GM19043 (cell line): ENCODE data around the gene CSH2.

Experiments used
- ATAC-seq: cut with Tn5 transposase; IDR thresholded peaks from one replicate; pipeline ENCODE4 v1.9.1; 2021; ENCODE audit warnings: low read depth; ENCODE audit not compliant: unreplicated experiment

The CSH2 gene

DNA sequence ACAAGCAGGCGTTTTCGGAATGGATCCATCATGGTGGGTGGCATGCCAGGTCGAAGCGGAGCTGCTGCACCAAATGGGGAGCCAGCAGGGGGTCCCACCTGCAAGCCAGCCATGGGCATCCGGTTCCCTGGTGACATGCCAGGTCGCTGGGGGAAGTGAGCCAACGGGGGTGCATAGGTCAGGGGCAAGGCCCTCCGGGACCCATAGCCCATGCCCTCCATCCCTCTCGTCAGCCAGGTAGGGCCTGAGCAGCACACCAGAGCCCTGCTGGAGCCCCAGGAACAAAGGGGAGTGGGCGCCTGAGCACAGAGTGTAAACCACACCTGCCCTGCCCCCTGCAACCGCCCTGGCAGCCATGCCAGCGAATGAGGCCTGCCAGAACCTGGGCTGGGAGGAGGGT is 36.0 kb downstream of the CSH2 start:
- ATAC-seq, result no peak

DNA sequence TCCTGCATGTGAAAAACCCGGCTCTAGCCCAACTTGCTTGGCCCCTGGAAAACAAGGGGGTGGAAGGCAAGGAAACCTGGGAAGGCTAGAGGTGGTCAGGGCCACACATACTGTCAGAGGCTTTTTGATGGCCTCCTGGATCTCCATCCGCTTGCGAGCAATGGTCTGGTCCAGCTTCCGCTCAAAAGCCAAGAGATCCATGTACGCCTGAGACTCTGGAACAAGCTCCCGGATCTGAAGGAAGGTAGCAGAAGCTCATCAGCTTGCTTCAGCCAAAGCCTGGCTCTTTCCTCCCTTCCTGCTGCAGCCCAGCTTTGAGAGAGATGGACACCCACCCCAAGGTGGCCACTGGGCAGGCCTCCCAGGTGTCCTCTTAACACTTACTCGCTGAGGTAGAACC is 36.7 kb downstream of the CSH2 start:
- ATAC-seq, result no peak

DNA sequence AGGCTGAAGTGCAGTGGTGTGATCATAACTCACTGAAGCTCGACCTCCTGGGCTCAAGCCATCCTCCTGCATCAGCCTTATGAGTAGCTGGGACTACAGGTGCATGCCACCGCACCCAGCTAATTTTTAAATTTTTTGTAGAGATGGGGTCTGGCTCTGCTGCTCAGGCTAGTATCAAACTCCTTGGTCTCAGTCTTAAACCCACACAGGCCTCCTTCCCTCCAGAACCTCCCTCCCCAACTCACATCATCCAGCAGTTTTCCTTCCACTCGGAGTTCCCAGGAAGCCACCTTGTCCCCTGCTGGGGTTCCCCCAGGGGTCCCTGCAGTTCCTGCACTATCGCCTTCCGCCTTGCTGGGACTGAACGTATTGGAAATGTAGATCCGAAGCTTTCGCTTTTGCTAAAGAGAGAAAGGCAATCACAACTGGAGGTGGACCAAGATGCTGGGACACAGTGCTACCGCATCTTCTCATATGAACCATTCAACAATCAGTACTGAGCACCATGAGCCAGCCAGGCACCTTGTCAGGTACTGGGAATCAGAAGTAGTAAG is 38.2 kb downstream of the CSH2 start:
- ATAC-seq, result no peak

DNA sequence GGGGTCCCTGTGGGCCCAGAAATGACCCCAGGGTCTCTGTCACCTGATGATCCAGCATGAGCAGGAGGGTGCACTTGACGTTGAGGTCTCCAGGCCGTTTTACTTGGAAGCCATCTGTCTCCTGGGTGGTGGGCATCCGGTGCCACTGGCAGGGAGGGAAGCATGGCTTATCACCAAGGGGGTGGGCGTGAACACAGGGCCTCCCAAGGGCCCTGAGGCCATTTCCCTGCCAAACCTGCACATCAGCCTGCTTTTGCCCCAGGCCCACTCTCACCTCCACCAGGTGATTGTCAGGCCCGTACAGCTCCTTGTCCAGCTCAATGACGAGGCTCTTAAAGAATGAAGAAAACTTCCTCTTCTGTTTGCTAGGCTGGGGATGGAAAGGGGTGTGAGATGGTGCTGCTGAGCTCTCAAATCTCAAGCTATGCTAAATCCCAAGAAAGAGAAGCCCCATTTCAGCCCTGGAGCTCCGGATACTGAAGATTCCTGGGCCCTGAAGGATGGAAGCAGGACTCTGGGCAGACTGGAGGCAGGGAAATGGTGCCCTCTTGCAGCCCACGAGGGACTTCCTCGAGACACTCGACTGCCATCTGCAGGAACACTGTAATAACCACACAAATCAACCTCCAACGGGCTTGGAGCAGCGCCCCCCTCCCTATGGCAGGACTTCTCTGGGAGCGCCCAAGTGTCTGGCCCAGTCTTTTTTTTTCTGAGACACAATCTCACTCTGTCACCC is 38.9 kb downstream of the CSH2 start:
- ATAC-seq, result no peak

GRCh38 chr17:63833741-63834373 is 39.6 kb downstream of the CSH2 start:
- no peak for ATAC-seq

DNA sequence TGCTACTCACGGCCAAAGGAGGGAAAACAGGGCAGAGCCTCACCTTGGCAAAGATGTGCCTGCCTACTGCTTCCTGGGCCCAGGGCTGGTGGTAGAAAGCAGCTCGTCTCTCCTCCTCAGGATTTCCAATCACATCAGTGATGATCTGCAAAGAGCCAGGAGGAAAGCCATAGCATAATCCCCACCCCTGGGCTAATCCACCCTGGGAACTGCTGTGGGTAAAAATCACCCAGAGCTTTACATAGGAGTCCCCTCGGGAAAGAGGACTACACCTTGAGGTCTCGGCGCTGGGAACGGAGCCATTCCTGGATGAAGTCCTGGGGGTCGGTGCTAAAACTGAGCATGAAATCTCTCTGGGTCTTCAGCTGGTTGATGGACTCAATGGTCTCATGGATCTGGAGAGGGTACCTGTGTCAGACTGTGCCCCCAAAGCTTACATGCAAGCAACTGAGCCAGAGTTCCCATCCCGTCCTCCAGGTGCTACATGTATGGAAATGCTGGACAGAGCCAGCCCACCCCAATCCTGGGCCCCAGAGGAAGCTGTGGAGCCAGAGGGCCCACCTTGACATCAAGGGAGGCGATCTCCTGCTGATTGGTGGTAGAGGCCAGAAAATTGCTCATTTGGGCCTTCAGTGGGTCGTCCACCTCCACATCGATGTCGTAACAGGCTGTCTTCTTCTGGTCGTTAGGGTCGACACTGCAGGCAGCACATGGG is 40.3 kb downstream of the CSH2 start:
- no peak for ATAC-seq

GRCh38 chr17:63832455-63832854 is 41.0 kb downstream of the CSH2 start:
- no peak for ATAC-seq

- no peak for ATAC-seq
These were observed 41.5 kb downstream of the CSH2 start for GRCh38 chr17:63832014-63832413.

GRCh38 chr17:63831505-63831904 is 42.0 kb downstream of the CSH2 start:
- no peak for ATAC-seq

GRCh38 chr17:63830904-63831491 is 42.5 kb downstream of the CSH2 start:
- no peak for ATAC-seq

DNA sequence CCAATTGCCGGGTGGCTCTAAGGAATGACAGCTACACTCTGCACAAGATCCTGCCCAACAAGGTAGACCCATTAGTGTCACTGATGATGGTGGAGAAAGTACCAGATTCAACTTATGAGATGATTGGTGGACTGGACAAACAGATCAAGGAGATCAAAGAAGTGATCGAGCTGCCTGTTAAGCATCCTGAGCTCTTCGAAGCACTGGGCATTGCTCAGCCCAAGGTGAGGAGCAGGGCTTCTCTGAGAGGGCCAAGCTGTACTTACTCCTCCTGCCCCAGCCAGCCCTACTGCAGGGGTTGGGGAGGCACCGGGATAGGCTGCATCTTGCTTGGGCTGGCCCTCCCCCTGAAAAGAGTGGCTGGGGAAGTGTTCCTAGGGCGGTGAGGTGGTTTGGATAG is 43.2 kb downstream of the CSH2 start:
- no peak for ATAC-seq

DNA sequence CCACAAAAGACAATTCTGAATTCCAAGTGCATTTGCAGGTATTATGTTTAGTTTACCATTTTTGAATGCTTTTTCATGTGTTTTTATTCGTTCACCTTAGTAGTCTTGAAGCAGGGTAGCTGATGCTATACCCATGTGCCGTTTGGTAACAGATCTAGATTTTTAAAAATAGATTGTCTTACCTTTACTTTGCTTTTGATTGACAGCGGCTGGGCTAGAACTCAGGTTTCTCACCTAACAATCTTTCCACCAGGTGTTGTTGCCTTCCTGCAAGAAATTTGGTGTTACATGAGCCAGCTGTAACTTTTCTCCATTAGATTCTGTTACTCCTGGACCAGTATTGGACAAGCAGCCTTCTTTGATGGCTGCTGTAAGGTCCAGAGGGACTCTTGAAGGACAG is 44.5 kb downstream of the CSH2 start:
- no peak for ATAC-seq

GRCh38 chr17:63827801-63828221 is 45.7 kb downstream of the CSH2 start:
- ATAC-seq, result no peak

GRCh38 chr17:63827002-63827800 is 46.3 kb downstream of the CSH2 start, which contains the start of the genes FTSJ3 and PSMC5:
Gene FTSJ3, minus strand, starts transcription at chr17:63827663. Its CDS starts 761 bp downstream, at chr17:63826902.
Gene PSMC5, plus strand, starts transcription at chr17:63827431. Its CDS starts 60 bp downstream, at chr17:63827491.
- peak; percentile 88 for ATAC-seq

- no peak for ATAC-seq
These were observed 46.9 kb downstream of the CSH2 start for GRCh38 chr17:63826468-63827001.

DNA sequence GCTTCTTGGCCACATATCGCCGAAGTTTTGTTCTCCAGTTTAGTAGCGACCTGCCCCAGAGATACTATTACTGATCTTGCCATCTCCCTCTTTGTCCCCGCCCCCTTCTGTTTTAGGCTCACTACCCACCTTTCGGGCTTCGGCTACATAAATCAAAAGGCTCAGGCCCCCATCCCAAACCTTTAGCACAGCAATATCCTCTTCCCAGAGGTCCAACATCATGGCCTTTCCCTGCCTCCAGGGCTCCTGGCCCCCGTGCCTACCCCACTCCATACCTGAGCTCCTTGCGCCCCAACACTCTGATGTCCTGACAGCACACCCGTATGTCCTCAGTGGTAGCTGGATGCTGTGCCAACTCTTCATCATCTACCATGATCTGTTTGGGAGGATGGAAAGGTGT is 49.1 kb downstream of the CSH2 start:
- ATAC-seq, result no peak

GRCh38 chr17:63823659-63824331 is 49.7 kb downstream of the CSH2 start:
- ATAC-seq, result no peak

DNA sequence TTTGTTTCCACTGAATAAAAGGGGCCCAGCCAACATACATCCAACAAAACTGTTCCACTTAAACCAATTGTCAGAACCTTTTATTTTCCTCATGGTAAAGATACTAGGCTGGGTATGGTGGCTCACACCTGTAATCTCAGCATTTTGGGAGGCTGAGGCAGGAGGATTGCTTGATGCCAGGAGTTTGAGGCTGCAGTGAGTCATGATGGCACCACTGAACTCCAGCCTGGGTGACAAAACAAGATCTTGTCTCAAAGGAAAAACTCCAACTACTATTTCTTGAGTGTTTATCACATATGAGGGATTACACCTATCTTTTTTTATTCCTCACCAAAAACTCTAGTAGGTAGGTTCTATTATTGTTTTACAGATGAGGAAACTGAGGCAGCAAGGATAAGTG is 50.9 kb downstream of the CSH2 start:
- no peak for ATAC-seq
